ENCODE data around the gene MEGF8. TPM values are rescaled to one million over a fixed set of nuclear protein-coding genes. Genes with fewer than 3 reads are reported as not detected.

Gene MEGF8
- total and polyA plus RNA-seq, 9 of the 15 experiments (the other 6 are each of a cell fraction or from before 2014, with no cell fraction given) = 0.28 to 13.1 (median 3.0) TPM

- H3K79me2 ChIP-seq (ENCODE audit: control insufficient read depth, insufficient read depth, low read length) = peaks cover 55% of the 10 kb centered on the region
- ATAC-seq (no peak), DNase-seq (ENCODE audit: extremely low read depth in 1 of 4, low spot score in 3 of 4) (peak in 1 of 4 experiments; percentile 9), FAIRE-seq (peak; percentile 48)
- BruUV-seq (replicated peaks) = no TSS peak
- no peaks in the 10 kb centered on the region; a peak in 1 of 5 replicates for H3K27me3 ChIP-seq (ENCODE audit: control insufficient read depth in 2 of 2, insufficient read depth in 2 of 2, low read length in 2 of 2)
- intact Hi-C loops (cut with micrococcal nuclease) (loop anchor here (1.0 kb wide), 1 partner anchor 33 kb away; no protein-coding TSS in a partner anchor), in situ Hi-C loops (cut with MboI) (no loop called here)
- no peaks in the 10 kb centered on the region for H3K9me3 ChIP-seq (replicated peaks; ENCODE audit: control insufficient read depth, insufficient read depth, low read depth, low read length)
- peak overlapping the region; percentile 90 for H2AFZ ChIP-seq (ENCODE audit: low read depth, low read length)
- CTCF ChIA-PET (ENCODE audit: low intra/inter-chr PET ratio) = interaction anchor here (1.0 to 2.4 kb wide), 3 partner anchors 34 to 146 kb away, joined by 3 to 24 read pairs (median 7); no protein-coding TSS in a partner anchor
- H3K36me3 ChIP-seq (ENCODE audit: control insufficient read depth, insufficient read depth, low read length) = peaks cover 26% of the 10 kb centered on the region
- peak overlapping the region; percentile 93 for H3K4me3 ChIP-seq
- H4K20me1 ChIP-seq (replicated peaks; ENCODE audit: control insufficient read depth, insufficient read depth, low read length) = no peaks in the 10 kb centered on the region
- peaks cover 34 to 56% of the 10 kb centered on the region in 2 experiments for H3K4me1 ChIP-seq (replicated peaks in 1 of 2; ENCODE audit: control insufficient read depth in 2 of 2, insufficient read depth in 2 of 2, low read length in 2 of 2)
- POLR2A ChIA-PET = interaction anchor here (0.6 to 3.6 kb wide), 10 partner anchors 9 to 139 kb away, joined by 3 to 16 read pairs (median 4); partner anchors contain the start of gene CIC
- WGBS (ENCODE audit: insufficient coverage, low coverage, missing lambda C conversion rate) = 12% methylated on average over 6 of the region's 6 CpGs
- peak overlapping the region; percentile 69 for H3K27ac ChIP-seq (ENCODE audit: extremely low read depth, low read depth, low read length)
- H3K9me1 ChIP-seq (ENCODE audit: control insufficient read depth, insufficient read depth, low read length) = no peaks in the 10 kb centered on the region
- peak overlapping the region; percentile 97 for H3K4me2 ChIP-seq (ENCODE audit: insufficient read depth, low read length)
- peak overlapping the region; percentile 79 to 90 for H3K9ac ChIP-seq (ENCODE audit: insufficient read depth in 1 of 2, low read depth in 2 of 2, low read length in 2 of 2)
- TF ChIP-seq ELF4 (CRISPR knock-in tag; IDR thresholded peaks at IDR 0.05) (peak; percentile 81; the same call in 1 of the 2 replicates), CCNT2 (IDR thresholded peaks at IDR 0.05; ENCODE audit: borderline replicate concordance, extremely low read depth, insufficient read length, low read depth, low read length) (no peak), SMAD3 (CRISPR knock-in tag; conservative IDR thresholded peaks at IDR 0.05) (no peak), DPF2 (IDR thresholded peaks at IDR 0.05) (0 out of 2 replicates have a peak, but pooled peaks have one; percentile 15), HLTF (IDR thresholded peaks at IDR 0.05) (no peak), CC2D1A (IDR thresholded peaks at IDR 0.05) (peak; percentile 74), ZNF384 (IDR thresholded peaks at IDR 0.05; ENCODE audit: low read depth, low read length) (no peak), MYBL2 (IDR thresholded peaks at IDR 0.05; ENCODE audit: low read depth) (no peak), MYBL2 (CRISPR knock-in tag; IDR thresholded peaks at IDR 0.05; ENCODE audit: borderline replicate concordance) (no peak), POLR2B (IDR thresholded peaks at IDR 0.05; ENCODE audit: low read depth, partially characterized antibody) (peak; percentile 43), MEIS2 (IDR thresholded peaks at IDR 0.05; ENCODE audit: partially characterized antibody) (no peak), NBN (IDR thresholded peaks at IDR 0.05; ENCODE audit: low read depth) (0 out of 2 replicates have a peak, but pooled peaks have one; percentile 33), ZNF778 (CRISPR knock-in tag; IDR thresholded peaks at IDR 0.05) (no peak)
- TF ChIP-seq, protein P1, sequence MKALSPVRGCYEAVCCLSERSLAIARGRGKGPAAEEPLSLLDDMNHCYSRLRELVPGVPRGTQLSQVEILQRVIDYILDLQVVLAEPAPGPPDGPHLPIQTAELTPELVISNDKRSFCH (CRISPR knock-in tag; IDR thresholded peaks at IDR 0.05) = no peak
- TF ChIP-seq, protein P1 (tag; IDR thresholded peaks at IDR 0.05) = no peak
- TF ChIP-seq, protein P2, sequence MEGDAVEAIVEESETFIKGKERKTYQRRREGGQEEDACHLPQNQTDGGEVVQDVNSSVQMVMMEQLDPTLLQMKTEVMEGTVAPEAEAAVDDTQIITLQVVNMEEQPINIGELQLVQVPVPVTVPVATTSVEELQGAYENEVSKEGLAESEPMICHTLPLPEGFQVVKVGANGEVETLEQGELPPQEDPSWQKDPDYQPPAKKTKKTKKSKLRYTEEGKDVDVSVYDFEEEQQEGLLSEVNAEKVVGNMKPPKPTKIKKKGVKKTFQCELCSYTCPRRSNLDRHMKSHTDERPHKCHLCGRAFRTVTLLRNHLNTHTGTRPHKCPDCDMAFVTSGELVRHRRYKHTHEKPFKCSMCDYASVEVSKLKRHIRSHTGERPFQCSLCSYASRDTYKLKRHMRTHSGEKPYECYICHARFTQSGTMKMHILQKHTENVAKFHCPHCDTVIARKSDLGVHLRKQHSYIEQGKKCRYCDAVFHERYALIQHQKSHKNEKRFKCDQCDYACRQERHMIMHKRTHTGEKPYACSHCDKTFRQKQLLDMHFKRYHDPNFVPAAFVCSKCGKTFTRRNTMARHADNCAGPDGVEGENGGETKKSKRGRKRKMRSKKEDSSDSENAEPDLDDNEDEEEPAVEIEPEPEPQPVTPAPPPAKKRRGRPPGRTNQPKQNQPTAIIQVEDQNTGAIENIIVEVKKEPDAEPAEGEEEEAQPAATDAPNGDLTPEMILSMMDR (IDR thresholded peaks at IDR 0.05 in 2 of 3, conservative IDR thresholded peaks at IDR 0.05 in 1 of 3; ENCODE audit: insufficient read depth in 2 of 3, low read depth in 1 of 3, low read length in 3 of 3) = no peak
- TF ChIP-seq, protein P3, sequence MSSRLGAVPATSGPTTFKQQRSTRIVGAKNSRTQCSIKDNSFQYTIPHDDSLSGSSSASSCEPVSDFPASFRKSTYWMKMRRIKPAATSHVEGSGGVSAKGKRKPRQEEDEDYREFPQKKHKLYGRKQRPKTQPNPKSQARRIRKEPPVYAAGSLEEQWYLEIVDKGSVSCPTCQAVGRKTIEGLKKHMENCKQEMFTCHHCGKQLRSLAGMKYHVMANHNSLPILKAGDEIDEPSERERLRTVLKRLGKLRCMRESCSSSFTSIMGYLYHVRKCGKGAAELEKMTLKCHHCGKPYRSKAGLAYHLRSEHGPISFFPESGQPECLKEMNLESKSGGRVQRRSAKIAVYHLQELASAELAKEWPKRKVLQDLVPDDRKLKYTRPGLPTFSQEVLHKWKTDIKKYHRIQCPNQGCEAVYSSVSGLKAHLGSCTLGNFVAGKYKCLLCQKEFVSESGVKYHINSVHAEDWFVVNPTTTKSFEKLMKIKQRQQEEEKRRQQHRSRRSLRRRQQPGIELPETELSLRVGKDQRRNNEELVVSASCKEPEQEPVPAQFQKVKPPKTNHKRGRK (tag; IDR thresholded peaks at IDR 0.05) = no peak
Observed at GRCh38 chr19:42279155-42279901, 46.1 kb upstream of the MEGF8 start.

Data from K562 (cell line).